GM10248 (cell line): ENCODE results near the gene CD300A.
A peak's percentile ranks its signal among the peaks of the same experiment; 100 is the strongest.

Source experiments
- CTCF ChIA-PET: fragments of 300-600 bp; sonication (Branson Sonifier 250); formaldehyde crosslinking; extraction: SDS; loops from one replicate; lab custom pipeline; 2021; ENCODE audit warnings: antibody characterized with exemption; lab: Yijun Ruan, JAX
- POLR2A ChIA-PET: fragments of 350-650 bp; sonication (Branson Sonifier 250); formaldehyde crosslinking; extraction: SDS; loops from one replicate; lab custom pipeline; 2020; ENCODE audit warnings: antibody characterized with exemption; lab: Yijun Ruan, JAX
- DNase-seq: peaks from one replicate; pipeline ENCODE4 v3.0.0; 2012; ENCODE audit errors: extremely low spot score
- TF ChIP-seq, protein P1 (sequence below): IDR thresholded peaks from 2 replicates; pipeline ENCODE4 v1.5.1; 2012; ENCODE audit warnings: mild to moderate bottlenecking, low read depth; ENCODE audit errors: extremely low read depth, missing control alignments, control extremely low read depth

CD300A gene

DNA sequence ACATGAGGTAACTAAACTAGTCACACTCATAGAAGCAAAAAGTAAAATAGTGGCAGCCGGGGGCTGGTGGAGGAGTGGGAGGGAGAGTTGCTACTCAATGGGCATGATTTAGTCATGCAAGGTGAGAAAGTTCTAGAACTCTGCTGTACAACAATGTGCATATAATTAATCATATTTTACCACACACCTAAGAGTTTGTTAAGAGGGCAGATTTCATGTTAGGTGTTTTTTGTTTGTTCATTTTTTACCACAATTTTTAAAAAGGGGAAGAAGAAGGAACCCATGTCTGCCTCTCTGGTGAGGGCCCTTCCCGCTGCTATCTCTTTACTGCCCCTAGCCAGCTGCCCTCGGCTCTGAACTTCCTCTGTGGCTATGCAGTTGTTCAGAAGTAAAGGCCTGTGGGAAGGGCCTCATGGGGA is 53.6 kb downstream of the CD300A start:
- peak; percentile 33 for DNase-seq
- ChIA-PET CTCF (interaction anchor here (0.8 to 1.6 kb wide), 5 partner anchors 10 to 82 kb away, joined by 3 to 6 read pairs (median 3); no protein-coding TSS in a partner anchor), POLR2A (no interaction called here)
- TF ChIP-seq, protein P1, sequence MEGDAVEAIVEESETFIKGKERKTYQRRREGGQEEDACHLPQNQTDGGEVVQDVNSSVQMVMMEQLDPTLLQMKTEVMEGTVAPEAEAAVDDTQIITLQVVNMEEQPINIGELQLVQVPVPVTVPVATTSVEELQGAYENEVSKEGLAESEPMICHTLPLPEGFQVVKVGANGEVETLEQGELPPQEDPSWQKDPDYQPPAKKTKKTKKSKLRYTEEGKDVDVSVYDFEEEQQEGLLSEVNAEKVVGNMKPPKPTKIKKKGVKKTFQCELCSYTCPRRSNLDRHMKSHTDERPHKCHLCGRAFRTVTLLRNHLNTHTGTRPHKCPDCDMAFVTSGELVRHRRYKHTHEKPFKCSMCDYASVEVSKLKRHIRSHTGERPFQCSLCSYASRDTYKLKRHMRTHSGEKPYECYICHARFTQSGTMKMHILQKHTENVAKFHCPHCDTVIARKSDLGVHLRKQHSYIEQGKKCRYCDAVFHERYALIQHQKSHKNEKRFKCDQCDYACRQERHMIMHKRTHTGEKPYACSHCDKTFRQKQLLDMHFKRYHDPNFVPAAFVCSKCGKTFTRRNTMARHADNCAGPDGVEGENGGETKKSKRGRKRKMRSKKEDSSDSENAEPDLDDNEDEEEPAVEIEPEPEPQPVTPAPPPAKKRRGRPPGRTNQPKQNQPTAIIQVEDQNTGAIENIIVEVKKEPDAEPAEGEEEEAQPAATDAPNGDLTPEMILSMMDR, result no peak

DNA sequence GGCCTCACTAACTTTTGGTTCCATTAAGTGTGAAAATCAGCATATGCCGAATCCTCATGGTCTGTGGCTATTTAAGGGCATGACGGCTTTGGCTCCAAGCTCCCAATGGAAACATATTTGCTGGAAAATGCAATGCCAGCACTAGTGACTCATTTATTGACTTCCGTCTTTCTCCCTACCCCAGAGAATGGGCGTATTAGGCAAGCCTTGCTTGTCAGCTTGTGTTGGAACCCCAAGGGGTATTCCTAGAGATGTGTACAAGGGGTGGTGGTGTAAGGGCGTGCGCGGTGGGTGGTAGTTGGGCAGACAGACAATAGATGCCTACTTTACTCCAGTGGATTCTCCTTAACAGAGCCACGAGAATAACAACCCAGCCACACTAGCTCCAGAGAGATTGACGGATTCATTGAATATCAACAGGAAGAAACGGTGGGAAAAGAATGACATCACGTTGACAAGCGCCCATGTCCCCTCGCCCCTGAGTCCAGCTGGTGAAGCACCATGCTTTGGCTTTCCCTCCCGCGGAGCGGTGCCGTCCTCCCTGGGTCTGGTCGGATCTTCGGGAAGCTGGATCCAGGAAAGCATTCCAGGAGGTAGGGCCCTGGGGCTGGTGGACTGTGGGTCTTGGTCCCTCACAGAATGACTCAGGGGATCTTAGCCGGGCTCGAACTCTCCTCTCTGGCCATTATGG is 54.5 kb downstream of the CD300A start:
- ChIA-PET CTCF (interaction anchor here (0.8 to 1.4 kb wide), 5 partner anchors 9 to 45 kb away, joined by 3 to 6 read pairs (median 3); no protein-coding TSS in a partner anchor), POLR2A (no interaction called here)
- DNase-seq, result no peak
- TF ChIP-seq, protein P1, result no peak

DNA sequence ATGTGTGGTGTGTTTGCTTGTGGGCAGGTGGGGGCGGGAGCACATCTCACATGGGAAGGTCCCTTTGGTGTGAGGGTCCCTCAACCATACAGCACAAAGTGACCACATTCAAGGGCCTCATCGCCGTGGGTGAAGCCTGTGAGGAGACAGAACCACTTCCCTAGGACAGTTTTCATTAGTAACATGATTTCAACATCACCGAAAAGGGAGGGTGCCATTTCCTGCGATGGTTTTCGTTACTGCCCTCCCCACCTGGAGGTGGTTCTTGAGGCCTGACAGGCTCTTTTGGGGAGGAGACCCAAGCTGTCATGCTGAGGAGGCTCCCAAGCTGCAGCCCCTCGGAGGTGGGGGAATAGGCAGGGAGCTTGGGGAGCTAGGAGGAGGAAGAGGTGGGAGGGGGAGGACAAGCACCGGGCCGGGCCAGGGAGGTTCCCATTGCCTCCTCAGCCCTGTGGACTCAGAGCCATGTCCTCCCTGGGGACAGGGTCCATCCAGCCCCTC is 55.3 kb downstream of the CD300A start:
- peak; percentile 66 for DNase-seq
- CTCF ChIA-PET, result interaction anchor here (1.0 to 2.2 kb wide), 3 partner anchors 10 to 154 kb away, joined by 3 to 6 read pairs (median 4); partner anchors contain the start of gene GPR142
- TF ChIP-seq, protein P1, result no peak
- POLR2A ChIA-PET, result no interaction called here

DNA sequence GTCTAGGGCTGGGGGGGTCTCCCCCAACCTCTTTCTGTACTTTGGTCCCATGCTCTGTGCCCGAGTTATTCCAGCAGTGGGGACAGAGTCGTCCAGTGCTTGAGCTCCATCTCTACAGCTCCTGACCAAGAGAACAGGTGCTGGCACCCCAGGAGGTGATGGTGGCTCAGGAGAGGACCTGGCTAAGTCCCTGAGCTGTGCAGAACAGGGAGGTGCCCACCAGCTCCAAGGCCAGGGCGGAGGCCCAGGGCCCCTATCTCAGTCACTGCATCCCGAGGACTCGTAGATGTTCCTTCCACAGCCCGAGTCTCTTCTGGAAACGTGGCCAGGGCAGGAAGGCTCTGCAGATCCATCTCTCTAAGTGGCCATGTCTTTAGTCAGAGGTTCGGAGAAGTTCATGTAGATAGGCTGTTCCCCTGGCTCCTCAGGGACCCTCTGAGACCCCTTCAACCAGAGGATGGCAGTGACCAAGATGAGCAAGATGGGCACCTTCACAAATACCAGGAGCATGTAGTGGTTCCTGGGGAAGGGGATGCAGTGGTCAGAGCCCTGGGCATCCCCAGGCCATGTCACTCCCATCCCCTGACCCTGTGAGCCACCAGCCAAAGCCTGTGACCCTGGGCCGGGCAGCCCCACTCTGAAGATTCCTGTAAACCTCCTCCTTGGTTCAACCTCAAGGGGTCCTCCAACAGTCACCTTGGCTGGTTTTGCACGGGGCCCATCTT is 56.1 kb downstream of the CD300A start:
- peak; percentile 12 for DNase-seq
- ChIA-PET CTCF (interaction anchor here (2.2 kb wide), 1 partner anchor 155 kb away, joined by 6 read pairs; the partner anchor contains the start of gene GPR142), POLR2A (no interaction called here)
- TF ChIP-seq, protein P1, result no peak

DNA sequence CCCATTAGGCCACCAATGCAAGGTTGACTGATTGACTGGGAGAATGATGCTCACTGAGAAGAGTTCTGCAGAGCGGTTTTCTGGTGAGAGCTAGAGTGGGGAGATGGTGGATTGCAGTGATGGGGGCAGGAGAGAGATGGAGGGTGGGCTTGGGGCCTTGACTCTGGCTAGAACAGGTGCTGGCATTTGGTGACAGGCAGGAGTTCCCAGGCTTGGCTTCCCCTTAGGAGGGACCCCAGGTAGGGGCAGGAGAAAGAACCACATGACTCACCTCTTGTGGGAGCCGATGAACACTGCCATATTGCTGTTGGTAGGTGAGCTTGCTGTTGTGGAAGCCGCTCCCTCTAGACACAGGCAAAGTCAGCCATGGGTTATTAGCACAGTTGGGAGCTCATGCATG is 56.9 kb downstream of the CD300A start:
- POLR2A ChIA-PET, result no interaction called here
- CTCF ChIA-PET, result interaction anchor here (0.7 to 2.2 kb wide), 2 partner anchors 148 to 156 kb away, joined by 3 to 6 read pairs; partner anchors contain the start of gene GPR142
- TF ChIP-seq, protein P1, result no peak

More for the DNA sequence above, 56.9 kb downstream of the CD300A start:
- DNase-seq, result no peak
